HEK293 (cell line): ENCODE data around the gene PCDHGC4.

ENCODE experiments used
- CTCF ChIA-PET: fragments of 350-600 bp; formaldehyde crosslinking; extraction: SDS; loops from one replicate; lab custom pipeline; 2021; ENCODE audit warnings: antibody characterized with exemption; lab: Yijun Ruan, JAX
- POLR2A ChIA-PET: fragments of 300-600 bp; formaldehyde crosslinking; extraction: SDS; loops from one replicate; lab custom pipeline; 2020; ENCODE audit warnings: antibody characterized with exemption, inconsistent platforms; lab: Yijun Ruan, JAX
- H3K27ac ChIP-seq: fragments of 200-500 bp; sonication (Bioruptor generic); 2 replicates; pipeline ENCODE4 v1.5.1; 2014; ENCODE audit warnings: low read depth, low read length, control low read depth, inconsistent platforms; ENCODE audit errors: extremely low read depth
- H3K36me3 ChIP-seq, 2 experiments: fragments of 200-500 bp in 1 of 2; sonication (Bioruptor generic) in 1 of 2; 1 replicate in 1 of 2; 2 replicates in 1 of 2; pipeline ENCODE4 v1.5.1; 2014 to 2017; ENCODE audit warnings: inconsistent platforms in 2 of 2, low read length in 2 of 2; ENCODE audit not compliant: control insufficient read depth in 2 of 2, insufficient read depth in 1 of 2
- H3K4me1 ChIP-seq: fragments of 200-500 bp; sonication (Bioruptor generic); 2 replicates; pipeline ENCODE4 v1.5.1; 2014; ENCODE audit warnings: mild to moderate bottlenecking, low read length, inconsistent platforms; ENCODE audit not compliant: control insufficient read depth, insufficient read depth
- H3K4me3 ChIP-seq: 2 replicates; pipeline ENCODE4 v1.5.1; 2011; ENCODE audit warnings: low read depth, mild to moderate bottlenecking, control low read depth, low read length, moderate library complexity
- H3K9me3 ChIP-seq: fragments of 200-500 bp; sonication (Bioruptor generic); 2 replicates; pipeline ENCODE4 v1.5.1; 2014; ENCODE audit warnings: low read depth, low read length, inconsistent platforms; ENCODE audit not compliant: control insufficient read depth, insufficient read depth
- KLF9 ChIP-seq: fragments of 450-650 bp; formaldehyde crosslinking; IDR thresholded peaks from 2 replicates; pipeline ENCODE4 v1.5.1; 2016; ENCODE audit warnings: missing biosample characterization, missing genetic modification characterization, low read depth
- YY2 ChIP-seq: fragments of 450-650 bp; formaldehyde crosslinking; IDR thresholded peaks from 2 replicates; pipeline ENCODE4 v1.5.1; 2016; ENCODE audit warnings: missing biosample characterization, missing genetic modification characterization
- ZBTB11 ChIP-seq: fragments of 450-650 bp; formaldehyde crosslinking; conservative IDR thresholded peaks from 2 replicates; pipeline ENCODE4 v1.5.1; 2016; ENCODE audit warnings: low read depth, missing biosample characterization, missing genetic modification characterization
- ZFHX2 ChIP-seq: fragments of 450-650 bp; formaldehyde crosslinking; conservative IDR thresholded peaks from 2 replicates; pipeline ENCODE4 v1.5.1; 2016; ENCODE audit warnings: missing biosample characterization, missing genetic modification characterization
- ZNF10 ChIP-seq: fragments of 450-650 bp; formaldehyde crosslinking; IDR thresholded peaks from 2 replicates; pipeline ENCODE4 v1.5.1; 2017; ENCODE audit warnings: missing biosample characterization, missing genetic modification characterization
- ZNF140 ChIP-seq: fragments of 450-650 bp; formaldehyde crosslinking; IDR thresholded peaks from 2 replicates; pipeline ENCODE4 v1.5.1; 2016; ENCODE audit warnings: missing biosample characterization, missing genetic modification characterization
- ZNF157 ChIP-seq: fragments of 450-650 bp; formaldehyde crosslinking; IDR thresholded peaks from 2 replicates; pipeline ENCODE4 v1.5.1; 2016; ENCODE audit warnings: missing biosample characterization, missing genetic modification characterization
- ZNF24 ChIP-seq: fragments of 450-650 bp; formaldehyde crosslinking; IDR thresholded peaks from 2 replicates; pipeline ENCODE4 v1.5.1; 2016; ENCODE audit warnings: missing biosample characterization, missing genetic modification characterization
- ZNF266 ChIP-seq: fragments of 450-650 bp; formaldehyde crosslinking; IDR thresholded peaks from 2 replicates; pipeline ENCODE4 v1.5.1; 2016; ENCODE audit warnings: missing biosample characterization, missing genetic modification characterization, low read depth
- ZNF274 ChIP-seq, 2 experiments: fragments of 200-500 bp in 1 of 2; fragments of 450-650 bp in 1 of 2; sonication (Bioruptor generic) in 1 of 2; formaldehyde crosslinking in 1 of 2; IDR thresholded peaks; 2 replicates each; pipeline versions ENCODE4 v1.5.1 to v1.6.1; 2014 to 2016; ENCODE audit warnings: borderline replicate concordance in 1 of 2, inconsistent platforms in 1 of 2, low read length in 1 of 2, missing biosample characterization in 1 of 2, missing genetic modification characterization in 1 of 2
- ZNF416 ChIP-seq: fragments of 450-650 bp; formaldehyde crosslinking; IDR thresholded peaks from 2 replicates; pipeline ENCODE4 v1.5.1; 2016; ENCODE audit warnings: missing biosample characterization, missing genetic modification characterization
- ZNF501 ChIP-seq: fragments of 450-650 bp; formaldehyde crosslinking; IDR thresholded peaks from 2 replicates; pipeline ENCODE4 v1.5.1; 2016; ENCODE audit warnings: missing biosample characterization, missing genetic modification characterization
- ZNF658 ChIP-seq: fragments of 450-650 bp; formaldehyde crosslinking; IDR thresholded peaks from 2 replicates; pipeline ENCODE4; 2016; ENCODE audit warnings: missing biosample characterization, missing genetic modification characterization
- ZNF76 ChIP-seq: fragments of 450-650 bp; formaldehyde crosslinking; IDR thresholded peaks from 2 replicates; pipeline ENCODE4; 2016; ENCODE audit warnings: low read depth, missing biosample characterization, missing genetic modification characterization, borderline replicate concordance
- ZSCAN4 ChIP-seq: fragments of 450-650 bp; formaldehyde crosslinking; IDR thresholded peaks from 2 replicates; pipeline ENCODE4 v1.5.1; 2017; ENCODE audit warnings: missing biosample characterization, missing genetic modification characterization
- TF ChIP-seq, protein P1 (sequence below): fragments of 450-650 bp; formaldehyde crosslinking; IDR thresholded peaks from 2 replicates; pipeline ENCODE4 v1.5.1; 2016; ENCODE audit warnings: missing biosample characterization, missing genetic modification characterization

The PCDHGC4 gene

DNA sequence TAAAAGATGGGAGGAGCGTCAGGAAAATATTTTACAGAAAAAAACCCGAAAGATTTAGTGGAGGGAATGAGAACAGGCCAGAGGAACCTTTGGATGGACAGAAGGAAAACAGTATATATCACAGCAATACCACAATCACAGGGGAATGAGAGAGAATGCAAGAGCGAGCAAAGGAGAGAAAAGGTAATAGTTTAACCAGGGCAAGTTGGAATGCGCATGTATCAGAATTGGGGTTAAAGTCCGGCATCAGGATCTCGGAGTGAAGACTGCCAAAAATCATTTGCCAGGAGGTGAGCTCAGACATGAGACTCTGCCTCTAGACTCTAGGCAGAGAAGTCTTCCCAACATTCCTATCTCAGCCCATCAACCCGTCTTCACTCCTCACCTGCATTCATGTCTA, 40.8 kb downstream of the PCDHGC4 start:
- Histone ChIP-seq H3K4me3 (no peak overlapping the region), H3K9me3 (no peaks in the 10 kb centered on the region), H3K36me3 (peaks cover 31 to 94% of the 10 kb centered on the region in 2 experiments), H3K4me1 (peaks cover 11% of the 10 kb centered on the region)
- ChIA-PET POLR2A (interaction anchor here (1.5 kb wide), 1 partner anchor 105 kb away, joined by 6 read pairs; the partner anchor contains the start of gene PCDHGA11), CTCF (interaction anchor here (0.5 to 10.9 kb wide), 16 partner anchors 9 to 302 kb away, joined by 3 to 160 read pairs (median 10); partner anchors contain the start of genes PCDHB14, PCDHGA10, PCDHGA11 and PCDHGA12)
- TF ChIP-seq ZSCAN4 (no peak), ZNF76 (tag by site-specific recombination) (no peak), ZNF501 (tag by site-specific recombination) (no peak), ZNF24 (tag by site-specific recombination) (no peak), ZFHX2 (tag by site-specific recombination) (no peak), ZNF416 (tag by site-specific recombination) (no peak)
- TF ChIP-seq, all 188 proteins: peak for 0
- H3K27ac ChIP-seq, result no peak overlapping the region

GRCh38 chr5:141527426-141527825, 42.6 kb downstream of the PCDHGC4 start:
- Histone ChIP-seq H3K27ac (no peak overlapping the region), H3K4me1 (peaks cover 3% of the 10 kb centered on the region; the same call in 1 of the 2 replicates), H3K9me3 (no peaks in the 10 kb centered on the region), H3K4me3 (no peak overlapping the region), H3K36me3 (peaks cover 29 to 81% of the 10 kb centered on the region in 2 experiments)
- ChIA-PET POLR2A (interaction anchor here (0.6 kb wide), 1 partner anchor 178 kb away, joined by 3 read pairs; no protein-coding TSS in a partner anchor), CTCF (interaction anchor here (0.6 to 10.9 kb wide), 8 partner anchors 30 to 365 kb away, joined by 3 to 160 read pairs (median 10); partner anchors contain the start of genes PCDHGA10, PCDHGA11, PCDHGA12 and PCDHGB5)
- TF ChIP-seq ZBTB11 (tag by site-specific recombination) (no peak), ZNF658 (tag by site-specific recombination) (no peak), ZNF157 (tag by site-specific recombination) (no peak), ZNF274 (IDR thresholded peaks at IDR 0.05; ENCODE audit: low read length) (no peak), ZNF274 (tag by site-specific recombination; IDR thresholded peaks at IDR 0.05; ENCODE audit: borderline replicate concordance) (no peak), YY2 (tag by site-specific recombination) (no peak), ZNF10 (tag by site-specific recombination) (no peak), ZNF140 (tag by site-specific recombination) (no peak), ZNF266 (no peak), KLF9 (tag by site-specific recombination) (no peak)
- TF ChIP-seq, protein P1, sequence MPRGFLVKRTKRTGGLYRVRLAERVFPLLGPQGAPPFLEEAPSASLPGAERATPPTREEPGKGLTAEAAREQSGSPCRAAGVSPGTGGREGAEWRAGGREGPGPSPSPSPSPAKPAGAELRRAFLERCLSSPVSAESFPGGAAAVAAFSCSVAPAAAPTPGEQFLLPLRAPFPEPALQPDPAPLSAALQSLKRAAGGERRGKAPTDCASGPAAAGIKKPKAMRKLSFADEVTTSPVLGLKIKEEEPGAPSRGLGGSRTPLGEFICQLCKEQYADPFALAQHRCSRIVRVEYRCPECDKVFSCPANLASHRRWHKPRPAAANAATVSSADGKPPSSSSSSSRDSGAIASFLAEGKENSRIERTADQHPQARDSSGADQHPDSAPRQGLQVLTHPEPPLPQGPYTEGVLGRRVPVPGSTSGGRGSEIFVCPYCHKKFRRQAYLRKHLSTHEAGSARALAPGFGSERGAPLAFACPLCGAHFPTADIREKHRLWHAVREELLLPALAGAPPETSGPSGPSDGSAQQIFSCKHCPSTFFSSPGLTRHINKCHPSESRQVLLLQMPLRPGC (tag by site-specific recombination), result no peak
